Progenitor cell of endocrine pancreas (in vitro differentiated cells): Measurements from ENCODE around the gene PPP4R3C. TPM values are rescaled to one million over a fixed set of nuclear protein-coding genes. Genes with fewer than 3 reads are reported as not detected.
"Not testable (repeated sequence)": the region's sequence is repeated elsewhere in the genome, so short reads cannot be mapped to it uniquely, and the experiment has no call there.

Experiments used
- DNase-seq: peaks from one replicate; pipeline ENCODE4 v3.0.0; 2021; ENCODE audit warnings: low spot score; ENCODE audit not compliant: unreplicated experiment
- H3K27ac Mint-ChIP-seq: 2 replicates; pipeline ENCODE4 v1.8.0; 2021; ENCODE audit warnings: mild to moderate bottlenecking, moderate library complexity, mixed read lengths
- H3K27me3 Mint-ChIP-seq: 2 replicates; pipeline ENCODE4 v1.8.0; 2021; ENCODE audit warnings: mixed read lengths
- H3K36me3 Mint-ChIP-seq: 2 replicates; pipeline ENCODE4 v1.8.0; 2022; ENCODE audit warnings: mixed read lengths; ENCODE audit not compliant: insufficient read depth
- H3K4me1 Mint-ChIP-seq: 2 replicates; pipeline ENCODE4 v1.8.0; 2021; ENCODE audit warnings: low read depth, mixed read lengths
- H3K4me3 Mint-ChIP-seq: 2 replicates; pipeline ENCODE4 v1.8.0; 2021; ENCODE audit warnings: low read depth, mild to moderate bottlenecking, moderate library complexity, mixed read lengths
- H3K9me3 Mint-ChIP-seq: 2 replicates; pipeline ENCODE4 v1.8.0; 2021; ENCODE audit warnings: low read depth, mixed read lengths
- long read RNA-seq: library from polyadenylated mRNA; unstranded; transcript quantifications from one replicate; pipeline ENCODE4 v2.0.0, GENCODE V29; 2020
- total RNA-seq: library from RNA; stranded (reverse); gene quantifications from 2 replicates; pipeline ENCODE4 v1.2.1, GENCODE V29; 2021
- TF ChIP-seq, protein P1 (sequence below): fragments of 200-600 bp; sonication (generic); IDR thresholded peaks from one replicate; pipeline ENCODE4 v1.5.0; 2021; ENCODE audit warnings: antibody characterized with exemption, mild to moderate bottlenecking; ENCODE audit not compliant: unreplicated experiment

The PPP4R3C gene
- not detected in 2 replicates for total RNA-seq
- long read RNA-seq: 0 reads

DNA sequence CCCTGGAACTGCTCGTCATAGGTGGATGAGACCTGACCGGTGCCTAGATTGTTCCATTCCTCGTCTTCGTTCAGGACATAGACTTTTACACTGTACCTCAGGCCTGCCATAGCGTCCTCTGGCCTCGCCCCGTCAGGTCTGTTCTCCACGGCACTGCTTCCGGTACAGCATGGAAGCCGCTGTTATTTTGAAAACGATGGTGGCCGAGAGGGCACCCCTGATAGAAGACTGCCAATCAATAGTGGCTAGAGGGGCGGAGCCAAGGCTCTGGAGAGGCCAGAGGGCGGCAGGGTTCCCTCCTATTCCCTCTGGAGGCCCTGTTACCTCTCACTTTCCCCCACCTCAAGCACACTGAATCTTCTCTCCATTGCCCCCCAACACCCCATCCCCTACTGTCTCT is at the start of gene PPP4R3C:
Gene PPP4R3C (minus strand): TSS at position 155 of the 400 bp plus-strand sequence. CDS start 45 bp downstream, at position 110.
- TF ChIP-seq, protein P1, sequence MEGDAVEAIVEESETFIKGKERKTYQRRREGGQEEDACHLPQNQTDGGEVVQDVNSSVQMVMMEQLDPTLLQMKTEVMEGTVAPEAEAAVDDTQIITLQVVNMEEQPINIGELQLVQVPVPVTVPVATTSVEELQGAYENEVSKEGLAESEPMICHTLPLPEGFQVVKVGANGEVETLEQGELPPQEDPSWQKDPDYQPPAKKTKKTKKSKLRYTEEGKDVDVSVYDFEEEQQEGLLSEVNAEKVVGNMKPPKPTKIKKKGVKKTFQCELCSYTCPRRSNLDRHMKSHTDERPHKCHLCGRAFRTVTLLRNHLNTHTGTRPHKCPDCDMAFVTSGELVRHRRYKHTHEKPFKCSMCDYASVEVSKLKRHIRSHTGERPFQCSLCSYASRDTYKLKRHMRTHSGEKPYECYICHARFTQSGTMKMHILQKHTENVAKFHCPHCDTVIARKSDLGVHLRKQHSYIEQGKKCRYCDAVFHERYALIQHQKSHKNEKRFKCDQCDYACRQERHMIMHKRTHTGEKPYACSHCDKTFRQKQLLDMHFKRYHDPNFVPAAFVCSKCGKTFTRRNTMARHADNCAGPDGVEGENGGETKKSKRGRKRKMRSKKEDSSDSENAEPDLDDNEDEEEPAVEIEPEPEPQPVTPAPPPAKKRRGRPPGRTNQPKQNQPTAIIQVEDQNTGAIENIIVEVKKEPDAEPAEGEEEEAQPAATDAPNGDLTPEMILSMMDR: no peak
- no peak for DNase-seq
- no peaks in the 10 kb centered on the region for H3K27me3 Mint-ChIP-seq
- H3K9me3 Mint-ChIP-seq: peaks cover 27% of the 10 kb centered on the region
- H3K4me3 Mint-ChIP-seq: no peak within 1 kb of the TSS
- H3K4me1 Mint-ChIP-seq: no peaks in the 10 kb centered on the region
- peaks cover 2% of the 10 kb centered on the region for H3K36me3 Mint-ChIP-seq
- no peak within 1 kb of the TSS for H3K27ac Mint-ChIP-seq

DNA sequence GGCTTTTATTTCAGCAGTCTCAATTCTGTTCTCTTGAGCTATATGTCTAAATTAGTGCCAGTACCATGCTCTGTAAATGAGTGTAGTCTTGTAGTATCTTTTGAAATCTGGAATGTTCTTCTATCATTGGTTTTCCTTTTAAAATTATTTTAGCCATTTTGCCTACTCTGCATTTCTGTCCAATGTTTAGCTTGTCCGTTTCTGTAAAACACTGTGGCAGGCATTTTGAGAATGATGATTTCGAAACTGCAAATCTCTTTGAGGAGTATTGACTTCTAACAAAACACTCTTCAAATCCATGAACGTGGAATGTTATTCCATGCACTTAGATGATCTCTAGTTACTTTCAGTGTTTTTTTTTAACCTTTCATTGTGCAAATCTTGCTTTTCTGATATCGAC is 28.3 kb upstream of the PPP4R3C start:
- H3K27me3 Mint-ChIP-seq: no peaks in the 10 kb centered on the region
- no peaks in the 10 kb centered on the region for H3K4me1 Mint-ChIP-seq
- no peak for DNase-seq
- no peak overlapping the region for H3K27ac Mint-ChIP-seq
- H3K9me3 Mint-ChIP-seq: peaks cover 24% of the 10 kb centered on the region
- H3K36me3 Mint-ChIP-seq: no peaks in the 10 kb centered on the region
- H3K4me3 Mint-ChIP-seq: no peak overlapping the region
- TF ChIP-seq, protein P1: no peak

DNA sequence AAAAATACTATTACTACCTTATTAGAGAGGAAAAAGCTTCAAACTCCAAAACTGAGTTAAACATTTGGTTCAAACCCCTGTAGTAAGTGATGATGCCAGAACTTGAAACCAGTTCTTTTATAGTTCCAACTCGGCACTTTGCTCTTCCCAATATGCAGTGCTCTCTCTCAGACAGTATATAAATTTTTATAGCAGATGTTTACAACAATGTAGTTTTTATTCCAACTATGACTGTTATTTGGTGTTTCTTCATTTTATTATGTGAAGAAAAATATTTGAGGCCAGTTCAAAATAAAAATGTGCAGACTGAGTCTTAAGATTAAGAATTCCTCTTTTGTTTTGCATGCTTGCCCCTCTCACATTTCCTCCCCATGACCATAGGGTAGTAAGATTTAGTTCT is 2.9 kb upstream of the PPP4R3C start:
- TF ChIP-seq, protein P1: no peak
- no peak overlapping the region for H3K27ac Mint-ChIP-seq
- no peaks in the 10 kb centered on the region for H3K4me1 Mint-ChIP-seq
- H3K36me3 Mint-ChIP-seq: no peaks in the 10 kb centered on the region
- H3K4me3 Mint-ChIP-seq: no peak overlapping the region
- no peak for DNase-seq
- H3K27me3 Mint-ChIP-seq: no peaks in the 10 kb centered on the region
- H3K9me3 Mint-ChIP-seq: peaks cover 23% of the 10 kb centered on the region

DNA sequence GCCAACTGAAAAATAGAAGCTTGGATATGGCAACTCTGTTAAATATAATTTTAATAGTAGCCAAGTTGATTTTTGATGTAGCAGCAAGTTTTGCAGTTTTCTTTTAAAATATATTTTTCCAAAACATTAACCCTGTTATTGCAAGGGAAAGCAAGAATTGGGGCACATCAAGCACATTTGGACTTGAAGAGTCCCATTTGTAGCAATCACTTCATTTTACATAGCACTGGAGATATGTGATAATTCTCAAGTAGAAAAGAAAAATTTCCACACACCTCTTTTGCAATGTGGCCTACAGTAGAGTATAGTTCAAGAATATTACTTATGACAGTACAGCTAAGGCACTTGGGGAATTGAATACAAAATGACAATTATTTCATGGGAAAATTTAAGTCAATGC is 1.9 kb upstream of the PPP4R3C start:
- Mint-ChIP-seq H3K27ac (no peak overlapping the region), H3K4me3 (no peak overlapping the region), H3K27me3 (no peaks in the 10 kb centered on the region), H3K36me3 (no peaks in the 10 kb centered on the region), H3K9me3 (peaks cover 30% of the 10 kb centered on the region), H3K4me1 (no peaks in the 10 kb centered on the region)
- DNase-seq: no peak
- TF ChIP-seq, protein P1: no peak

DNA sequence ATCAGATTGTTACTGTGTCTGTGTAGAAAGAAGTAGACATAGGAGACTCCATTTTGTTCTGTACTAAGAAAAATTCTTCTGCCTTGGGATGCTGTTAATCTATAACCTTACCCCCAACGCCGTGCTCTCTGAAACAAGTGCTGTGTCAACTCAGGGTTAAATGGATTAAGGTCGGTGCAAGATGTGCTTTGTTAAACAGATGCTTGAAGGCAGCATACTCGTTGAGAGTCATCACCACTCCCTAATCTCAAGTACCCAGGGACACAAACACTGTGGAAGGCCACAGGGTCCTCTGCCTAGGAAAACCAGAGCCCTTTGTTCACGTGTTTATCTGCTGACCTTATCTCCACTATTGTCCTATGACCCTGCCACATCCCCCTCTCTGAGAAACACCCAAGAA is 4.0 kb downstream of the PPP4R3C start:
- H3K27me3 Mint-ChIP-seq, DNase-seq, H3K36me3 Mint-ChIP-seq, H3K4me1 Mint-ChIP-seq, H3K4me3 Mint-ChIP-seq, H3K27ac Mint-ChIP-seq: not testable (repeated sequence)
- peaks cover 22% of the 10 kb centered on the region for H3K9me3 Mint-ChIP-seq

DNA sequence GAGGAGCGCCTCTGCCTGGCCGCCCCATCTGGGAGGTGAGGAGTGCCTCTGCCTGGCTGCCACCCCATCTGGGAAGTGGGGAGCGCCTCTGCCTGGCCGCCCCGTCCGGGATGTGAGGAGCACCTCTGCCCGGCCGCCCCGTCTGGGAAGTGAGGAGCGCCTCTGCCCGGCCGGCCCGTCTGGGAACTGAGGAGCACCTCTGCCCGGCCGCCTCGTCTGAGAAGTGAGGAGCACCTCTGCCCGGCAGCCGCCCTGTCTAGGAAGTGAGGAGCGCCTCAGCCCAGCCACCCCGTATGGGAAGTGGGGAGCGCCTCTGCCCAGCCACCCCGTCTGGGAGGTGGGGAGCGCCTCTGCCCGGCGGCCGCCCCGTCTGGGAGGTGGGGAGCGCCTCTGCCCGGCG is 4.6 kb downstream of the PPP4R3C start:
- peaks cover 24% of the 10 kb centered on the region for H3K9me3 Mint-ChIP-seq
- not testable (repeated sequence) for H3K4me1 Mint-ChIP-seq, DNase-seq, H3K36me3 Mint-ChIP-seq, H3K27ac Mint-ChIP-seq, H3K27me3 Mint-ChIP-seq, H3K4me3 Mint-ChIP-seq
